Stomach (tissue), 4 donors: ENCODE measurements around the gene RNASEH2B.

Experiments used
- CTCF ChIP-seq, 7 experiments: fragments of 450-650 bp in 4 of 7; fragments of 200-600 bp in 3 of 7; sonication (generic) in 3 of 7; IDR thresholded peaks; one replicate each; pipeline ENCODE4 v1.5.1; 2016 to 2019; ENCODE audit warnings: antibody characterized with exemption in 7 of 7, control low read depth in 2 of 7, mild to moderate bottlenecking in 1 of 7
- POLR2A ChIP-seq, 4 donors: fragments of 450-650 bp; IDR thresholded peaks; one replicate each; pipeline ENCODE4 v1.6.1; 2016; ENCODE audit warnings: antibody characterized with exemption in 4 of 4, control low read depth in 2 of 4, mild to moderate bottlenecking in 1 of 4, moderate library complexity in 1 of 4
- POLR2AphosphoS5 ChIP-seq, 3 donors: sonication (generic); formaldehyde crosslinking; IDR thresholded peaks; one replicate each; pipeline ENCODE4 v1.6.1; 2016; ENCODE audit warnings: antibody characterized with exemption in 3 of 3

GRCh38 chr13:50994651-50995050, 85.1 kb downstream of the RNASEH2B start:
- TF ChIP-seq CTCF (IDR thresholded peaks at IDR 0.05) (no peak), POLR2AphosphoS5 (IDR thresholded peaks at IDR 0.05) (no peak), POLR2A (IDR thresholded peaks at IDR 0.05) (no peak)
